ENCODE results near the gene SH3YL1.

SH3YL1 gene, protein sequence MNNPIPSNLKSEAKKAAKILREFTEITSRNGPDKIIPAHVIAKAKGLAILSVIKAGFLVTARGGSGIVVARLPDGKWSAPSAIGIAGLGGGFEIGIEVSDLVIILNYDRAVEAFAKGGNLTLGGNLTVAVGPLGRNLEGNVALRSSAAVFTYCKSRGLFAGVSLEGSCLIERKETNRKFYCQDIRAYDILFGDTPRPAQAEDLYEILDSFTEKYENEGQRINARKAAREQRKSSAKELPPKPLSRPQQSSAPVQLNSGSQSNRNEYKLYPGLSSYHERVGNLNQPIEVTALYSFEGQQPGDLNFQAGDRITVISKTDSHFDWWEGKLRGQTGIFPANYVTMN

DNA sequence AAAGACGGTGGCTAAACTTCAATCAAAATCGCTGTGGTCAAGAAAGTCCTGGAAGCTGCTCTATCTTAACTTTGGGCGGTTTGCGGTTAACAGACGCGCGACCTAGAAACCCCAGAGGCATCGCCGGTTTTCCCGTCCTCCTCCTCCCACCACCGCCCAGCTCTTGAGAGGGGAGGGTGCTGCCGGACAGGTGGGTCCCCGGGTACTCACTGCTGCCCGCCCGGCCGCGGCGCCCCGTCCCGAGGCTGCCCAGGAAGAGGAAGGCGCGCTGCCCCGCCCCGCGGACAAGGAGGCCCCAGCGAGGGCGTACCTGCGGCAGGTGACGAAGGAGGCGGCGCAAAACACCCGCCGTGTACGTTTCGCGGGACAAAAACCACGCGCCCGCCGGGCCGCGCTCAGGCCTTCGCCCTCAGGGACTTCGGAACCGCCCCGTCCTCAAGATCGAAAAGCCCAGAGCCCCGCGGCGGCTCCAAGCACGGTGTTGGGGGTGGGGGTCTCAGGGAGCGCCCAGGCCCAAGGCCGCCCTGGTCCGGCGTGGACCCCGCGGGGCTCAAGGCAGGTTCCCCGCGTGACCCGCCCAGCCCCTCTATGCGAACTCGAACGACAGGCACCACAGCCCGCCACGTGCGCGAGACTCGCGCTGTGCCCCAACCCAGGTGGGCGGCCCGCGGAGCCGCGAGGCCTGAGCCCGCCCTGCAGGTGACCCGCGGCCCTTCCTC lies at the start of gene SH3YL1:
Gene SH3YL1, minus strand, starts transcription at position 259 of the 719 bp plus-strand sequence. Its CDS starts 48 bp downstream, at position 211.
- DNase-seq = peak; percentile 36

DNA sequence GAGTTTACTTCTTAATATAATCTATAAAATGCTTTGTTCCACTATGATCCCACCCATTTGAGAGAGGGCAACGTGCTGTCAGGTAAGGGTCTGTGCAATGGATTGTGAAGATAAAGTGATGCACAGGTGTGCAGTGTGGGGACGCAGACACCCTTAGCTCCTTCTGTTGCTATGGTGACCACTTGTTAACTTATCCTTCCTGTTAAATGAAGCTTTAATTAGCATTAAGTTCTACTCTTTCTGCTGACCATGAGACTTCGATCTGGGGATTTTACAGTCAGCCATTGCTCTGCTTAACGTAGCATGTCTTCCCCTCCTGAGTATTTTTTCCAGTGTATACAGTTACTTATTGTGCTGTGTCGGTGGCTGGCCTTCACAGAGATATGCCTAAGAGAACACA lies 47.2 kb upstream of the SH3YL1 start:
- DNase-seq = no peak

DNA sequence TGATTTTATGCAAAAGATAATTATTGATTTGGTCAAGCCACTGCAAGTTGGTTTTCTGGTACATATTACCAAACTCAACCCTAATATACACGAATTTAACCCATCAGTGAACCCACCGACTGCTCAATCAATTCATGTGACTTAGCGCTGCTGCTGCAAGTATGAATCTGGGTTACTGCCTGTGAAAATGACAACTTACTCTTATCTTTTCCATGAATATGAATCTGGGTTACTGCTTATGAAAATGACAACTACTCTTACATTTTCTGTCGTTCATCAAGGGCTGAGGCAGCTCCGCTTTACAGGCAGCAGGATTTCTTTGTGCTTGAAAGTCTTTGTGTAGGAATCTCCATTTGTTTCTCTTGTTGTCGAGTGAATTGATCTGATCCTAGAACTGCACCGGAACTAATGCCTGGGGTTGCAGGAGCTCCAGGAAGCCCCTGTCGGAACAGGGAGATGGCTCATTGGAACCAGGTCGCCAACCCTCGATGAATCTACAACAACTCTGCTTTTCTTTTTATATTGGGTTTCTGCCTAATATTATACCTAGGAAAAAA lies 46.2 kb upstream of the SH3YL1 start:
- DNase-seq = no peak

DNA sequence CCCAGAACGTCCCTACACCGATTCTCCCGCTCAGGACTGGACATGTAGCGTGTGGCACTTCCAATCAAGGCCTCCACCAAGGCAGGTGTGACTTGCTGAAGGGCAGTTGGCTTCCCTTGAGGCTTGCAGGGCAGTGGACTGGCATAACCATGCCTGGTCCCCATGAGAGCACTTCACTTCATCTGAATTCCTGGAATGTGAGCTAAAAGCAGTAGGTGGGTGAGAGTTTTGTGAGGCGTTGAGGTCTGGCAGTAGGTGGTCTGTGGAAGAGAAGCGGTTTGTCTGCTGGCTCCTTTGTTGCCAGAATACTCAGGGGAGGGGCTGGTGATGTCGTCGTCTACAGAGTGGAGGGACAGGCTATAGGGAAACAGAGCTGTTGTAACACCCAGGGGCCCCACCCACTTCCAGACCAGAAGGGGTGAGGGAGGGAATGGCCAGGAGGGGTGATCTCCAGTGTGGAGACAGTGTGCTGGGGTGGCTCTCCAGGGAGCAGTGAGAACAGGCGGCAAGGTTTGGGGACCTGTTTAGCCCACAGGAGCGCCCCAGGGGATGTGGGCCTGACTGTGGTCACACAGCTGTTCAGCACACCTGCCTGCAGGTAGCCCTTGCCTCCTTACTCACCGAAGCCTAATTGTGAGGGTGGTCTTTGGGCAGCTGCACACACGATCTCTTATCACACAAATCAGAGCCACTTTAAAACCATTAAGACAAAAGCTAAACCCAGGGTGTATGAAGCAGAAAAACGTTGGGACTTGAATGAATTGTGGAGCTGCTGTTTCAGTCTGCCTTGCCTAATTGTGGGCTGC lies 45.5 kb upstream of the SH3YL1 start:
- DNase-seq = no peak

DNA sequence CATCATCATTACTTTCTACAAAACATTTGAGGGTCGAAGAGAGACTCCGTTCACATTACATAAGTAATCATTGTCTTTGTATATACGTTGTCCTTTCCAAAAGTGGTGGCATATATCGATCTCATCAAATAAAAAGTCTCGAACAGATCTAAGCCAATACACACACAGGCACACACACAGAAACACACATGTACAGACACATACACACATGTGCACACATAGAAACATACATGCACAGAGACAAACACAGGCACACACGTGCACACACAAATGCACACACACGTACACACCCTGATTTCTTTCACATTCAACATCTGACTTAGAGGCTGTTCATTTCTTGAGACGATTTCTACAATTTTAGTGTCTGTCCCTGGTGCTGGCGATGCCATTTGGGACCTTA lies 41.5 kb upstream of the SH3YL1 start:
- DNase-seq = no peak

DNA sequence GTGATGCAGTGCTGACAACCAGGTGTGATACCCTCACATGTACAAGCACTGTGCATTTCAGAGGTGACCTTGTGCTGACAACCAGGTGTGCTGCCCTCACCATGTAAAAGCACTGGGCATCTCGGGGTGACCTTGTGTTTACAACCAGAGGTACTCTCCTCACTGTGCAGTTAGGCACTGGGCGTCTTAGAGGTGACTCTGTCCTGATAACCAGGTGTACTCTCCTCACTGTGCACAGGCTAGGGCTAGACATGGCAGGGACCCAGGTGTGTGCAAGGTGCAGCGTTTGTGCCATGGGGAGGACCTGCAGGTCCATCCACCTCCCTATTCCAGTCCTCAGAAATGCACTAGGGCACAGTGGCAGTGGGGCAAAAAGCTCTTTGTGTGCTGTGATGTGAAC lies 32.5 kb upstream of the SH3YL1 start:
- DNase-seq = no peak

DNA sequence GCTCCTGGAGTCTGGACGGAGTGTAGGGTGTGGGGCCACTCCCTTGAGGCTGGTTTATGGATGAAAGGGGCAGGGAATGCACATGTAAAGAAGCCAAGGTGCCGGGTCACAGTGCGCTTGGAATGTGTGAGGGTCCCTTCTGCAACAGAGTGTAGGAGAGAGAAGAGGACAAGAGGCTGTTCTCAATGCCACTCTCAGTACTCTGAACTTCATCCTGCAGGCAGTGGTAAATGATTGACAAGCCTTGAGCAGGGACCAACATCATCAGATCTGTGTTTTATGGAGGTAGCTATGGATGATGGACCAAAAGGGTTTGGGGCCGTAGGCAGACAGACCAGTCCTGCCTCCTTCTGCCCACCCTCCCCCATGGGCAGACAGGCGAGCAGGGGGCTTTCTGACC lies 31.3 kb upstream of the SH3YL1 start:
- DNase-seq = no peak

DNA sequence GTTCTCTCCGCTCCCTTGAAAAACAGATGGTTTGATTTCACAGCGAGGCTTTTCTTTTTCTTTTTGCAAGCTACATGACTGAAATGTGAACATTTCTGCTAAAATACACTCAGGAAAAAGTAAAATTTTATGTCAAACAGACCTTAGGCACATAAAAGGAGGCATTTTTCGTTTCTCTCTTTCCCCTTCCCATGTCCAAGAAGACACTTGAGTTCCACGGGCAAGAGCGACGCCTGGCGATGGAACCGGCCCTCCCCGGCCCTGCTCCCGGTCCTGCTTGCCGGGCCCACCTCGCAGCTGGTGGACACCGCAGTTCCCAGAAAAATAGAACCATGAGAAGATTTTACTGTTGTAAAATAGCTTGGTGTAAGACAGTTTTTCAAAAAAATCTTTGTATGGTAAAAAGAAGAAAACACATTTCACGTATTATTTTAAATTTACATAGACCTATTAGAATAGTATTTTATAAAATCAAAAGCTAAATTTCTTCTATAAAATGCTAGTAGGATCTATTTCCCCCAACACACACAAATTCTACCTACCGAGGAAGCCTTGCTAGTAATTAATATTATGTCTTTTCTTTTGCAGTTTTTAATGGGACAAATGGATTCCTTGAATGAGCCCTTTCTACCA lies 26.4 kb upstream of the SH3YL1 start:
- peak; percentile 36 for DNase-seq

DNA sequence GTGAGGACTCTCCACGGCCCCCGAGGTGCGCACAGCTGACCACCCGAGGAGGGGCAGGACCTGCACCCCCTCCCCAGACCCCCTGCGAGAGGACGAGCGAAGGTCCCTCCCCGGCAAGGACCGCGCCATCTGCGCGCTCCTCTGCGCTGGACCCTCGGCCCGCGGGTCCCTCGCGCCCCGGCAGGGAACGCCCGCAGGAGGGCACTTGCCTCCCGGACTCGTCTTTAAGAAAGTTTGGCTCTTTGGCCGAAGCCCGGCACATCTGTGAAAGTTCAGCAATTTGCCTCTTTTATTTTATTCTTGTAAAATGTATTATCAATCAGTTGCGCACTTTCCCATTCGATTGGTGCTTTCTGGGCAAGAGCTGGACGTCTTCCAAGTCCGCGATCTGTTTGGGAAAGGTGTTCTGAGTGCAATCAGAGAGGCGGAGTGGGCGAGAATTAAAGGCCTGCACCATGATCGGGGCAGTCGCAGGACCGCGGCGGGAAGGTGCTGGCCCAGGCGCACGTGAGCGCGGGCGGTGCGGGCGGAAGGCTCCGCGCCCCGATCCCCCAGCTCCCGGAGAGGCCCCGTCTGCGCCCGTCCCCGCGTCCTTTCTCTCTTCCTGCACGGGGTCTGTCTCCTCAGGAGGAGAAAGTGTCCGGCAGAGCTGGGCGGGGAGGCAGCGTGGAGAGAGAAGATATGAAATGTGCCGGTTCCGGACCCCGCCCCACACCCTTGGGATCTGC lies 25.7 kb upstream of the SH3YL1 start:
- no peak for DNase-seq

DNA sequence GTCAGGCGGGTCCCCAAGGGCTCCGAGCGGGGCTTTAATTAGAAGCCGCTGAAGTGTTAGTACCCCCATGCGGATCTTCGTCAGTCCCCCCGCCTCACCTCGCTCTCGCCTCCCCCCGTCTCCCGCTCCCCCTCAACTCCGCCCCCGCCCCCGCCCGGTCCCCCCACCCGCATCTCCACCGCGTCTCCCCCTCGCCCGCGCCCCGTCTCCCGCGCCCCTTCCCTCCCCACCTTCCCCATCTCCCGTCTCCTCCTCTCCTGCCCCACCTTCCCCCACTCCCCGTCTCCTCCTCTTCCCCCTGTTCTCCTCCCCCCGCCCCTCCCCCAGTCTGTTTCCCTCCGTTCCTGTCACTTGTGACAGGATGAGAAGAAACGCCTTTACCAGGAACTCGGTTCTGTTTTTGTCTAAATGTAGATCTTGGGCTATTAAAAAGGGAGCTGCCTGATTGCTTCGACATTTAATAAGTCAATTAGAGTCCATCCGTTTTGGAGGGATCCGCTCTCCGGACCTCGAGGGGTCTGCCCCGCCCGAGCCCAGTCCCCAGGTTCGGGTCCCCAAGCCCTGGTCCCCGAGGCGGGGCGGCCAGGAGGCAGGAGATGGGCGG lies 25.0 kb upstream of the SH3YL1 start:
- no peak for DNase-seq

DNA sequence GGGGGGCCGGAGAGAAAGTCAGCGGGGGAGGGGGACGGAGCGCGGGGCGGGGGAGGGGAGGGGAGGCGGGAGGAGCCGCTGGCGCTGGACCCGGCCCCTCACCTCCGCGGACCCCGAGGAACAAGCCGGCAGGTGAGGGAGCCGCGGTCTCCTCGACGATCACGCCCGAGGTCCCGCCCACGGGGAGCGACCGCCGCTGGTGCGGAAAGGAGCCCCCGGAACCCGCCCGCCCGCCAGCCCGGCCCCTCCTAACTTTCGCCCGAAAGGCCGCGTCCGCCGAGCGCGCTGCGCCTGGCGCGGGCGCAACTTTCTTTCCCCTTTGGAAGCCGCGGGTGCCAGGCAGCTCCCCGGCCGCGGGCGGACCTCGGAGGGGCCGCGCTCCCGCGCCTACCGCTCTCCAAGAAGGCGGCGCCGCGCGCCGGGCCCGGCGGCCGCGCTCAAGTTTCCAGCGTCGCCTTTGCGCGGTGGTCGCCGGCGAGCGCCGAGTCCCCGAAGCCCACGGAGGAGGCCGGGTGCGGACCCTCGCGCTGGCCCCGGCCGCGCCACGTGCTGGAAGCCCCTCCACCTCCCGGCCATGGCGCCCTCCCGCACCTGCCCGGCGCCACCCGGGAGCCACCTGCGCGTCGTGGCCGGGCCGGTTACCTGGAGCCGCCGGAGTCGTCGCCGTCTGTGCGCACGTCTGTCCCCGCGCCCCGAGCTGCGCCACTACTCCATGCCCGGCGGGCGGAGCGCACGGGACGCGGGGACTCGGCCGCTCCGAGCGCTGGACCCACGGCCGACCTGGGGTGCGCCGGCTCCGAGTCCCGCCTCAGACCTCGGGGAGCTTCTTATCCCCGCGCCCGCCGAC lies 24.3 kb upstream of the SH3YL1 start, which contains the start of gene ALKAL2:
Gene ALKAL2, minus strand, starts transcription at position 181 of the 847 bp plus-strand sequence. CDS start 256 bp downstream, outside the sequence.
- DNase-seq = no peak

DNA sequence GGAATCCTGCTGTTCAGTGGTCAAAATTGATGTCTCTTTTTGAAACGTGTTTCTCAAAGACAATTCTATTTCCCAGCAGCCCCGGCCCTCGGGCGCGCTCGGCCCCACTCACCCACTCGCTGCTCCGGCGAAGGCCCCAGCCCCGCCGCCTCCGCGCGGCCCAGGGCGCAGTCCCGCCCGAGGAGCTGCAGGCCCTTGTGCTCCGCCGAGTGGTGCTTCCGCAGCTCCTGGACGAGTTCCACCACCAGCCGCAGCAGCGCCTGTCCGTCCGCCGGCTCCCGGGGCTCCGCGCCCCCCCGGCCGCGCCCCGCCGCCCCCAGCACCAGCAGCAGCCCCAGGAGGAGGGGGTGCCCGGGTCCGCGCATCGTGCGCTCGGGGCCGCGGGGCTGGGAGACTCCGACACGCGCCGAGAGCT lies 23.6 kb upstream of the SH3YL1 start:
- DNase-seq = no peak

DNA sequence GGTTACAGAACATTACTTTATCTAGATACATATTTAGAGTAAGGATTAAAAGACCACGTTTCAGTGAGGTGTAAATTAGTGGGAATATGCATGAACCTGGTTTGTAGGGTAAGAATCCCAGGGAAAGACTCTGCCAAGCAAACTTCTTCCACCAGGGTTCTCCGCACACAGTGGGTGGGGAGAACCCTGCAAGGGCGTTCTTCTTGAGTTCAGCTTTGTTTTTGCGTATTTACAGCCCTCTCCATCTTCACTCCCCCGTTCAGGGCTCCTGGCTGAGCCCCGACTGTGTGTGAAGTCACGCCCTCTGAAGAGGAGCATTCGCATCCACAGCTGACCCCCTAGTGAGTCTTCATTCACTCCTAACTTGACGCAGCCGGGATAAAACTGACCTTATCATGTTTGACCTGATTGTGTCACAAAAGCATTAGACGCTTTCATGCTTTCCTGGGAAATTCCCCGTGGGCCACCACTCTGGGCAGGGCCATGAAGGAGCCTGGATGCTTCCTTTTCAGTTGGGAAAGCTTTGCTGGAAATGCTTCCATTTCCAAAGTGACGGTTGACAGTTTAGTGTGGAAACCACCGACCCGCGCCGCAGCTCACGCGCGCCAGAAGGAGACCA lies 23.1 kb upstream of the SH3YL1 start:
- no peak for DNase-seq

DNA sequence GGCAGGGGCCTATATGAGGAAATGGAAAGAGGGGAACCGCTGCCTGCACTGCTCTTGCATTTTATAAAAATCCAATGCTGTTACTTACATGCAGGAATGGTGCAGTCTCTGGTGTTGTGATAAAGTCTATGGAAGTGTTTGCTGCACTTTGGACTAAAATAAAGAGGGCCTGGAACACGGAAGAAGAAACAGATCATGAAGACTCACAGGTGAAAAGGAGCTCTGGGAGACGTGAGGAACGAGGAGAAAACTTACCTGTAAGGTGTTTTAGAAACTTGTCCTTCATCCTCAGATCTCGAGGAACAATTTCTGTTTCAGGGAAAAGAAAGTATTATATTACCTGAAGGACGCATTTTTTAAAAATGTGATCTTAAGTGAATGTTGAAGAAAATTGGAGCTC lies 22.2 kb upstream of the SH3YL1 start:
- no peak for DNase-seq

DNA sequence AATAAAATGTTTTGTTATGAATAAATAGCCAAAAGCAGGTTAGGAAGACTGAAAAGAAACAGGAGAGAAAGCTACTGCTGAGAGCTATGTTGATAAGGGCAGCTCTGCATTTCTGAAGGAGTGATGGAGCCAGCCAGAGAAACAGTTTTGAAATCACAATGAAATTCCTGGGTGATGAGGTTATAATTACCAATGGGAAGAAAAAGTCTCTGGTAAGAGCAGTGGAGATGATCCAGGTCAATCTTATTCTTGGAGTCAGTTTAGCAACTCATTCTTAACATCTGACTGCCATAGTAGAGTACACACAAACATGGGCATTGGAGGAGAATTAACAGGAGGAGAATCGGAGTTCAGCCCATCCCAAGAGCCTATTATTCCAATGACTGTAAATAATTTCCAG lies 21.7 kb upstream of the SH3YL1 start:
- no peak for DNase-seq

DNA sequence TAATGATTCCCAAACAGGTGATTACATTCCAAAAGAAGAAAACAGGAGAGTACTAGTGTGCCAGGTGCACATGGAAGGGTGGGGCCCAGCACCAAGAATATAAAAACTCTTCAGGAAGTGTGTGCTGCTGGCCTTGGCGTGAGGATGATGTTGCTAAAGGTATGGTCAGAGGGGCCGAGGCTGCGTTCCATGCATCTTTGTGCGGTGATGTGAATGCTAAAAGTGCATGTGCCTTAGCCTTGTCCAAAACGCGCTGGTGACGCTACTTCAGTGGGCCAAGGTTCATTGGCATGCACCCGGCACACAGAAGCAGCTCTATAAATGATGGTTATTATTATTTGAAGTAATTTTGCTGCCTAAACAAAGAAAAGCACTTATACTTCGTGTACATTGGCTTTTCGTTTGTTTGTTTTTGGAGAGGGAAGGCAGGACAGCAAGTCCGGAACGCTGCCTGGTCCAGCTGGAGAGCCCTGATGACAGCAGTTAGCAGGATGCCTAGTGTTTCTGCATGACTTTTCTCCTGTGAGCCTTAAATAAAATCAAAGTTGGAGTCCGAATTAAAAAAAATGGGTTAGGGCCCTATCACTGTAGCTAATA lies 21.2 kb upstream of the SH3YL1 start:
- no peak for DNase-seq

DNA sequence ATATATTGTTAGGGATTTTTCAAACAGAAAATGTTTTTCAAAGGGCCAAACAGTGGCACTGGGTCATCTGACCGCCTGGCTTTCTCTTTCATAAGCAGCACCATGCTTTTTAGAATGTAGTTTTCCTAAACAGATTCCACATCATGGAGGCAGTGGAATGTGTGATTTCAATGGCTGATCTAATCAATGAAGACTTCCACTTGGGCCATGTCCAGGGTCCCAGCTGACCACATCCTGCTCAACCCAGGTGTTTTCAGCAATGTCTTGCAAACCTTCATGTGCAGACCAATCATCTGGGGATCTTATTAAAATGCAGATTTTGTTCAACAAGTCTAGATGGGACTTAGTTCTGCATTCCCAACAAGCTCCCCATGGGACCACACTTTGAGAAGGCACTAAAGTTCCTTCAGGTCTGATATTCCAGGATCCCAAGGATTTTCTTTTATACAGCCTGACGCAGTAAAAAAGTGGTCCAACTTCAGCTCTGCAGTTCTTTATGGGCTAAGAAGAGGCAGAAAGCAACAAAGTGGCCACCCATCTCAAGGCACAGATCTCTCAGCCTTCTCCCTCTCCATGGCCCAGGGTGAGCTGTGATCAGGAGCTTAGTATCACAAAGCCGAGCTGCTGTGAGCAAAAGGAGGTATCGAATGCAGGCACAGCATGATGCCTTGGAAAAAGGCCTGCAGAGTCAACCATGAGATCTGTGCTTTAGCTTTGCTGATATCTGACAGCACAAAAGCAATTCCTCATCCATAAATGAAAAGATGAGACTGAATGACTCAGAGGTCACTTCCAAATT lies 20.4 kb upstream of the SH3YL1 start:
- DNase-seq = no peak

DNA sequence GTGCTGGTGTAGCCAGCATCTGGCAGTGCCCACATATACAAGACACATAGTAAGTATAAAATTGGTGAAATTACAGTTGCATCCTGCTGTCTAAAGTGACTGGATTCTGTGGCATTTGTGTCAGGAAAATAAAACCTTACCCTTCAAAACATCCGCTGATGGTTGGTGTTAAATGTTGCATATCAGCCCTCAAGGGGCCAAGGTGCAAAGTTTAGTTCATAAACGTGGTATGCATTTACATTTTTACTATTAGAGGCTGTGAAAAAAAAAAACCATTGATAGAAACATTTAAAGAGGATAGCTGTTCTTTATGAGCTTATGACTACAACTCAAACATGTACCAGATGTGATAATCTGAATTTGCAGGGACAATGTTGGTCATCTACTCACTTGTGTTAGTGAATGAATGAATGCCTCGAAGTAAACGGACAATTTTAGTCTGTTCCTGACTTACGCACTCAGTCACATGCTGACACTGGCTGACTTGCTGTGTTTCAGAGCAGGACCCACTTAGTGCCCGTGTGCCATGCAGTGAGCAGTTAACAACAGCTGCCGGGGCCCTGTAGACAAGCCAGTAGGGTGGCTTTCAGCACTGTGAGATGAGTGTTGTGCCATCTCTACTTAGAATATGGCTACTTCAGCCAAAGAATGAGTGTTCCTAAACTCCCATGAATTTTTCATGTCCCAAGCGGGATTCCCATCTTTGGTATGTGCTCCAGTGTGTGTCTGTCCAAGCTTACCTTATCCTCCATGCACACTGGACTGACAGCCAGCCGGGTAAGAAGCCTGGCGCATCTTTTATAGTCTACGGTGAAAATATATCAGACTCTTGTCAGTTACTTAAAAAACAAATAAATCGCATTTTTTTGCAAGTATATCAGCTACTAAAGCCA lies 18.8 kb upstream of the SH3YL1 start:
- DNase-seq = no peak

Data from stimulated activated CD4-positive, alpha-beta T cell treated with anti-CD3 and anti-CD28 coated beads, Interleukin-1b, Interleukin-23, amount 100 ng/mL, for 48 hours (primary cell).